Stimulated activated naive CD4-positive, alpha-beta T cell treated with Interleukin-2 at 50 U/mL for 16 hours (primary cell): ENCODE measurements around the gene TCF3.

Experiments
- DNase-seq: peaks from one replicate; lab custom pipeline; 2025; lab: John Stamatoyannopoulos, UW

Gene TCF3

DNA sequence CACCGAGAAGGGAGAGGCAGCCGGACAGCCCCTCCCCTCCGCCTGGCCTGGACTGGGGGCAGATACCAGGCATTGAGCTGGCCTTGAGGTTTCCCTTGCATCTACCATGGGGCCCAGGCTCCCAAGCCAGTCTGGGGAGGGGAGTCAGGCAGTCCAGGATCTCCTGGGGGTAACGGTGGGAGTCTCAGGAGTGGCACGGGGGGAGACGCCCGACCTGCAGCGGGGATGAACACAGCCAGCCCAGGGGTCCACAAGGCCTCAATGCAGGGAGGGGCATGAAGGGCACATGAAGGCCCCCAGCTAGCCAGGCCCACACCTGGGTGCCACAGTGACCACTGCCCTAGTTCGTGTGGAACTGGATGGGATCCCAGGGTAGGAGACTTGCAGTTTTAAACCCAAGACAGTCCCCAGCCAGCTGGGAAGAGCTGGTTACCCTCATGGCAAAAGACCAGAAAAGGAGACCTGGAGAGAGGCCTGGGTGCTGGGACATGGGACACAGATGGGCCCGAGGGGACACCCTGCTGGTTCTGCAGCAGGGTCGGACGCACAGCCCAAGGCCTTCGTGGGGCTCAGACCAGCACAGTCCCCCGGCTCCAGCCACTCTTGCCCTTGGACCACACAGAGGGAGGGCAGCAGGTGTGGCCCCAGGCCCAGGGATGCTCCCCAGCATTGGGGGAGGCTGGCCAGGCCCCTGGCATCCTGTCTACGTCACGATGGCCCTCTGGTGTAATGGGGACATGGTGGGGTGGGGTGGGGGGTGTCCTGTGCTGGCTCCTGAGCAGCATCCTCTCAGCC, 42.5 kb downstream of the TCF3 start:
- no peak for DNase-seq

- no peak for DNase-seq
These were observed 43.4 kb downstream of the TCF3 start for GRCh38 chr19:1609103-1609396.

DNA sequence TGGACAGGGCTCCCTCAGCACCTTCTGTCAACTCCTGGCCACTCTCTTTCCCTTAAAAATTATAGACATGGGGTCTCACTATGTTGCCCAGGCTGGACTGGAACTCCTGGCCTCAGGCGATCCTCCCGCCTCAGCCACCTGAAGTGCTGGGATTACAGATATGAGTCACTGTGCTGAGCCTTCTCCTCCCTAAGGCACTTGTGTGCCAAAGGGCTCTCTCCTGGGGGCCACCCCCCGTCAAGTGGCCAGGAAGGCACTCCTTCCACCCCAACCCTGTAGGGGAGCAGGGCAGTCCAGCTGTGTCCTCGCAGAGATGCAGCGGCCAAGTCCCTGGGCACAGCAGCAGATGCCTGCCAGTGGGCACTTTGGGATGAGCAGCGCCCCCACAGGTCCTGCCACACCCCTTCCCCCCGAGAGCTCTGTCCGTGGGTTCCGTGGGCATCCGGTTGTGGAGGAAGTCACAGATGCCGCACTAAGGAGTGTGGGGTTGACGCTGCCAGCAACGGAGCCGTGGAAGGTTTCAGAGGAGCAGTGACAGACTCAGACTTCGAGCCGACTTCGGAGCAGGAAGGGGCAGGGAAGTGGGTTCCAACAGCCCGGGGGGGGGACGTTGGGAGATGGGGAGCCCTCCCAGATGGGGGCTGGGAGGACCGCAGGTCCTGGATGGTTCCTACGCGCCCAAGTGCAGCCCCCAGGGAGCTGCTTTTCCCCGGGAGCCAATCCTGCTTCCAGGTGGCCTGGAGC, 43.9 kb downstream of the TCF3 start:
- peak; percentile 15 for DNase-seq

GRCh38 chr19:1606138-1606651, 46.2 kb downstream of the TCF3 start:
- DNase-seq = no peak

GRCh38 chr19:1605236-1606137, 46.9 kb downstream of the TCF3 start, which contains the start of gene UQCR11:
TSS of gene UQCR11 (minus strand) at chr19:1605462. CDS start at chr19:1605409, 53 bp downstream.
- DNase-seq = peak; percentile 94

DNA sequence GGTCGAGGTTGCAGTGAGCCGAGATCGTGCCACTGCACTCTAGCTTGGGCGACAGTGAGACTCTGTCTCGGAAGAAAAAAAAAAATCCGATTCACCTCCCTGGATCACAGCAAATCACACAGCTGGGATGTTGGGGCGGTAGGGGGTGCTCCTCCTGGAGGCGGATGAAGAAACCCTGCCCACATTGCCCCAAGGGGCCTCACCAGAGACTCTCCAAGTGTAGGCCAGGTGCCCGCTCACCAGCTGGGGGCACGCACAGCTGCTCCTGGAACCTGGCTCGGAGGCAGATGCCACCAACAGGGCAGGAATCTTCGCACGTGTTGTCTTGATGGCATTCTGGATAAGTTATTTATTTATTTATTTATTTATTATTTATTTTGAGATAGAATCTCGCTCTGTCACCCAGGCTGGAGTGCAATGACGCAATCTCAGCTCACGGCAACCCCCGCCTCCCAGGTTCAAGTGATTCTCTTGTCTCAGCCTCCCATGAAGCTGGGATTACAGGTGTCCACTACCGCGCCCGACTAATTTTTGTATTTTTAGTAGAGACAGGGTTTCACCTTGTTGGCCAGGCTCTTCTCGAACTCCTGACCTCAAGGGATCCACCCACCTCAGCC, 50.2 kb downstream of the TCF3 start:
- no peak for DNase-seq

DNA sequence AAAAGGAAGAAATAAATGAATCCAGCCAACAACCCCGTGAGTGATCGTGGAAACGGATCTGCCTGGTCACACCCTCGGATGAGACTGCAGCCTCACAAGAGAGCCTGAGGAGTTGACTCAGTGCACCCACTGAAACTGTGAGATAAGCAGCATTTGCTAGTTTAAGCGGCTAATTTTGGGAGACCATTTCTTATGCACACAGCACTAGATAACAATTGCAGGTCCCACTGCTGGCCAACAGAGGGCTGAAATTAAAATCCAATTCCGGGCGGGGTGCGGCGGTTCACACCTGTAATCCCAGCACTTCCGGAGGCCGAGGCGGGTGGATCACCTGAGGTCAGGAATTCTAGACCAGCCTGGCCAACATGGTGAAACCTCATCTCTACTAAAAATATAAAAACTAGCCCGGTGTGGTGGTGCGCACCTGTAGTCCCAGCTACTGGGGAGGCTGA, 50.8 kb downstream of the TCF3 start:
- no peak for DNase-seq

DNA sequence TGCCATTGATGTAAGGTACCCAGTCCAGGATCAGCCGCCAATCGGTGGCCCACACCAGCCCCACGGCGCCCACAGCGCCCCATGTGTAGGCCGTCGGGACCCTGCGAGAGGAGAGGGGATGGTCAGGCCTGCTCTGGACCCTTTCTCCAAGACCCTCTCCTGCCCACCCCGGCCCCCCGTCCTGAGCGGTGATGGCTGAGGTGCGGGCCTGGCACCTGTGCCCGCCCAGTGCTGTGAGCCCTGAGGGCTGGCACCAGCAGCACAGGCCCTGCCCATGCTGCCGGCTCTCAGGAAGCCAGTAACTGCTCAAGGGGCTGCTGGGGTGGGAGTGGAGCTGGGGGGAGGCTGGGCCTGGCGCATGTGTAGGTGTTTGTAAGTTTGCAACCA, 53.0 kb downstream of the TCF3 start:
- no peak for DNase-seq

DNA sequence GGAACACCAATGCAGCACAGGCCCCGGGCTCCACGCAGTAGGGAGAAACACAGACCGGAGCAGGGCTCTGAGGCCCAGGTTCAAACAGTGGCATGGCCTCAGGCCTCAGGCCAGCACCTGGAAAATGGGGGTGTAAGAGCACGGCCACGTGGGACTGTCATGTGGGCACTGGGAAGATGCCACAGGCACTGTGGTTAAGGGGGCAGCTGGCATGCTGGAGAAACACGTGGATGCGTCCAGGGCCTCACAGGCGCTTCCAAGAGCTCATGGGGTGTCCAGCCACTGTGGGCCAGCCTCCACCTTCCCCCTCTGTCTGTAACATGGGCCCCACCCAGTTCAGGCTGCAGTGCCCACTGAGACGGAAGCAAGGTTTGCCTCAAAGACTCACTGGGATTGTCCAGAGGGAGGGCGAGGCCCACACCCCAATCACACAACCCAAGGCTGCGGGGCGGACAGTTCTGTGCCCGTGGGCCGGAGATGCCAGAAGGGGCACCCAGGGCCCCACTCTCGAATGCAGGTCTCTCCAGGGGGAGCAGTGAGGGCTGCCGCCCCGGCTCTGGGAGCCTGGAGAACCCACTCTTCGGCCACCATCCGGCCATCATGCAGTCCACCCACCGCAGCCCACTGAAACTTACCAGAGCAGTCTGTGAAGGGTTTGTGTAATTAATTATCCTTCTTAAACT, 53.5 kb downstream of the TCF3 start:
- no peak for DNase-seq

DNA sequence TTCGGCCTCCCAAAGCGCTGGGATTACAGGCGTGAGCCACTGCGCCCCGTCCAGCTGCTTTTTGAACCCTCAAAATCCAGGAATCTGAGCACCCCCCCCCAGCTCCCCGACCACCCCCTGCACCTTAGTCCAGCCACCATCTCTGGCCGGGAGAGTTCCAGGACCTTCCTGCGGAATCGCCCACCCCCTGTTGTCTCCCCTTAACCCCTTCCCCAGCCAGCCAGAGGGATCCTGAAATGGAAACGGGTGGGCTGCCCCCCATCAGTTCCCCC, 59.0 kb downstream of the TCF3 start:
- DNase-seq = no peak

GRCh38 chr19:1592755-1593500, 59.5 kb downstream of the TCF3 start, which contains the start of gene MBD3:
TSS of gene MBD3 (minus strand) at chr19:1592865. CDS start at chr19:1592631, 234 bp downstream.
- DNase-seq = peak; percentile 81

- DNase-seq = peak; percentile 78
These were observed 60.2 kb downstream of the TCF3 start for GRCh38 chr19:1592024-1592754.

DNA sequence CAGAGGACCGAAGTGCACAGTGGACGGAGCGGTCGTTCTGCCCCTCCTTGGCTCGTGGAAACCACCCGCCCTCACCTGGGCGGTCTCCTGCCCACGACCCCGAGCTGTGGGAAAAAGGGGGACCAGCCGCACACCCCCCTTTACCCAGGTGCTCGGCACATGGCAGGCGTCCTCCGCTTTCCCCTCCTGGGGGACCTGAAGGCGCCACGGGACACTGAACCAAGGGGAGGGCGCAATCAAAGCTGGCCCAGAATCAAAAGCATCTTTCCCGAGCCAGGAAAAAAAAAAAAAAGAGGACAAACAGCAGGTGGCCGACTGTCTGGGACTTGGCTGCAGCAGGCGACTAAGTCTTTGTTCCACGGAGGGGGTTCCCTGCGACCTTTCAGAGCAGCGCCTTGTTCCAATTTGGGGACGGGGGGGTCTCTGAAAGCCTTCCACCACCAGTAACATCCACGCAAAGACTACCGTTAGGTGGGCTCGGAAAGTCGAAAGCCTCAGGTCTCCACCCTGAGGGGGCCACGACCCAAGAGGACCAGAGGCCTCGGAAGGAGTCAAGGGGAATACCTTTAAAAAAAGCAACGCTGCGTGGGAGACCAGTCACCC, 60.9 kb downstream of the TCF3 start:
- DNase-seq = no peak

DNA sequence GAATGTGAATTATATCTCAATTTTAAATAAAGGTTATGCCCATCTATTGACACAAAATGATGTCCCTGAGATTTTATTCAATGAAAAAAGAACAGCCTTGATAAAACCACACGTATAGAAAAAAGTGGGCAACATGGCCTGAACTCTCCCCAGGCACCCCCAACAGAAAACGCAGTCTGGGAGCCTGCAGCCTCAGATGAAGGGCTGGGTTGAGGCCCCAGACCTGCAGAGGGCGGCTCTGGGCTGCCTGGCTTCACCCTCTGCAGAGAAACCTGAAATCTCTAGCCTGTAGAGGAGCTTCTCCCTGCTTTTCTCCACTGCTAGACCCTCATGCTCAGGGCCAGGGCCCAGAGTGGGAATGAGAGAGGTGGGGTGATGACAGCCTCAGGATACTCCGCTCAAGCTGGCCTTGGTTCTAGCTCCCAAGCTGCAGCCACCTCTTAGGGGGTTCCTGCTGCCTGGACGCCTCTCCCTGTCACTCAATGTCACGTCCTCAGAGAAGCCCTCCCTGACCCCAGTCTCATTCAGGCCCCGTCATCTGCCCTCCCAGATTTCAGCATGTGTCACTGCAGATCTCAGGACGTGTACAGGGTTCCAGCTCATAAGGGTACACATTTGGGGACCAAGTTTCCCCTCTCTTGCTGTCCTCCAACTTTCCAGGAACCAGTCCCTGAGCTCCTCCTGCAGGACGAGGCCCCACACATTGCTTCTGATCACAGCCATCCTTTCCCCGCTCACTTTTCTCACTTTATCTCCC, 61.6 kb downstream of the TCF3 start:
- no peak for DNase-seq

DNA sequence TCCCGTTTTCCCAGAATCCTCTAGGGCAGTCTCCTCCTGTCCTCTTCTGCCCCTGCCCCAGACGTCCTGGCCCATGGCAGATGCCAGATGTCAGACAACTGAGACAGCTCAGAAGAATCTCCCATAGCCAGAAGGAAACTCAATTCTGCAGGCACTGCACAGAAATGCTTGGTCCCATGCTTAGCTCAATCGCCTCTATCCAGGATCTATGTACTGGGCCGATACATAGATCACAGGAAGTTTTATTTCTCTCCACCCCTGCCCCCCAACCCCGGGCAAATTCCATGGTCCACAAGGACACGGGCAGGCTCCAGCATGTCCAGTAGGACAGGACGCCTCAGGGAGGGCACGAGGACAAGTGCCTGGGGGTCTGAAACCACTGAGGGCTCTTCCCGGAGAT, 64.5 kb downstream of the TCF3 start:
- DNase-seq = no peak

- no peak for DNase-seq
These were observed 67.2 kb downstream of the TCF3 start for GRCh38 chr19:1585243-1585580.

GRCh38 chr19:1584500-1585242, 67.7 kb downstream of the TCF3 start:
- DNase-seq = no peak

- no peak for DNase-seq
These were observed 70.2 kb downstream of the TCF3 start for GRCh38 chr19:1582201-1582600.
